NOMO-1 (cell line): ENCODE data around the gene C19orf18.
"Not testable (repeated sequence)": the region's sequence is repeated elsewhere in the genome, so short reads cannot be mapped to it uniquely, and the experiment has no call there.

ENCODE experiments used
- DNase-seq, 2 experiments: peaks; one replicate each; lab custom pipeline; 2025; ENCODE audit not compliant: unreplicated experiment in 2 of 2; lab: John Stamatoyannopoulos, UW

The C19orf18 gene

DNA sequence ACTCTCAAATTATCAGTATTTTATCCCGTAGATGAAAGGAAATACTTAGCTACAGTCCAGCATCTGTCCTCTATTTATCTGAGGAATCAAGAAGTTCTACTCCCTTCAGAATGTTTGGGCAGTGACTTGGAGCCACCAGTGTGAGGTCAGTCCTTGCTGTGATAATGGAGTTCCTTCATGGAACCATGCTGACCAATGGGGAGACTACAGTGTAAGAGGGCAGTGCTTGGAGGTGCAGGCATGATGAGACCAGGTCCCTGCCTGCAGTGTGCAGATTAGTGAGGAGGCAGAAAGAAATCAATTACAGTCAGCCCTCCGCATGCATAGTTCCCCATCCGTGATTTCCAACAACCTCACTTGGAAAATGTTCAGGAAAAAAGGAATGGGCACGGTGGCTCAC lies at the start of gene C19orf18:
Gene C19orf18, minus strand, starts transcription at position 101 of the 400 bp plus-strand sequence. CDS start 102 bp downstream, outside the sequence.
- DNase-seq: no peak

DNA sequence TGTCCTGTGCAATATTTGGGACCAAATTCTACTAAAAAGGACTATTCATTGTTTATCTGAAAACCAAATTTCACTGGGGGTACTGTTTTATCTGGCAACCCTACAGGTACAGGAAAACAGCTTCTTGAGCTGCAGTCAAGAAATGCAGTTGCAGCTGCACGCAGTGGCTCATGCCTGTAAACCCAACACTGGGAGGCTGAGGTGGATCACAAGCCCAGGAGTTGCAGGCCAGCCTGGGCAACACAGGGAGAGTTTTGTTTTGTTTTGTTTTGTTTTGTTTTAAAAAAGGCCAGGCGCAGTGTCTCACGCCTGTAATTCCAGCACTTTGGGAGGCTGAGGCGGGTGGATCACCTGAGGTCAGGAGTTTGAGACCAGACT lies 47.9 kb upstream of the C19orf18 start:
- DNase-seq: no peak

DNA sequence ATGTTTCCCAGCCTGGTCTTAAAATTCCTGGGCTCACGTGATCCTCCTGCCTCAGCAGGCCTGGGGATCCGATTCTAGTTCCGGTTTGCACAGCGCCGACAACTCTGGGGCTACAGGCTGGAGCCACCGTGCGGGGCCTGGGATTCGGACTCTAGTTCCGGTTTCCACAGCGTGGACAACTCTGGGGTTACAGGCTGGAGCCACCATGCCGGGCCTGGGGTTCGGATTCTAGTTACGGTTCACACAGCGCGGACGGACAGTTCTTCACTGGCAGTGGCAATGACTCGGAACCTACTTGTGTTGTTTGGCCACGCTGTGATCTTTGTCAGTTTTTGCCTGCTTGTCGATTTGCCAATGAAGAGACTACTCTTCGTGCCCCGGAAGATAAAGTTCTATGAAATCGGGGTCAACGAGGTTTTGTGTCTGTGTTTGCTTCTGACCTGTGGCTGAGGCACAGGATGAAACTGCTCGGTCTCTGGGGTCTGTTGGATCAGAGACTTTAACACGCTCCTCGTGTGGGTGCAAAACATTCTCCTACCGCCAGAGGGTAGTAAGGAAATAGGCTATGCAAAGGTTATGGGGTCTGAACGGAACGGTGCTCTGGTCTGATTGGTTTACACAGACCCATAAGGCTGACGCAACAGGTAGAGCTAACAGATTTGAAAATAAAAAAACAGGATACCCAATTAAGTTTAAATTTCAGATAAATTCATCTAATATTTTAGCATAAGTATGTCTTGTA lies 47.4 kb upstream of the C19orf18 start:
- no peak for DNase-seq

DNA sequence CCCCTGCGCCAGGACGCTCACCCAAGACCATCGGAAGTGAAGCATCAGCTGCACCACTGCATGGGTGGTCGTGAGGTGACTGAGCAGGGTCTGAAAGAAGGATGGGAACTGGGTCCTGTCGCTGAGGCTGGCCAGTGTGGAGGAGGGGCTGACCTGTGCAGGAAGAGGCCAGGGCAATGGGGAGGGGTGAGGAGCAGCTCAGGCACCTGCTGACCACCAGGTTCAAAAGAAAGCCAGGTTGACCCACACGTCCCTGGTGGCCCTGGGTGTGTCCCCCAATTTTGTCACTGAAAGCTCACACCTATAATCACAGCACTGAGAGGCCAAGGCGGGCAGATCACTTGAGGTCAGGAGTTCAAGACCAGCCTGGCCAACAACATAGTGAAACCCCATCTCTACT lies 45.8 kb upstream of the C19orf18 start:
- DNase-seq: no peak

DNA sequence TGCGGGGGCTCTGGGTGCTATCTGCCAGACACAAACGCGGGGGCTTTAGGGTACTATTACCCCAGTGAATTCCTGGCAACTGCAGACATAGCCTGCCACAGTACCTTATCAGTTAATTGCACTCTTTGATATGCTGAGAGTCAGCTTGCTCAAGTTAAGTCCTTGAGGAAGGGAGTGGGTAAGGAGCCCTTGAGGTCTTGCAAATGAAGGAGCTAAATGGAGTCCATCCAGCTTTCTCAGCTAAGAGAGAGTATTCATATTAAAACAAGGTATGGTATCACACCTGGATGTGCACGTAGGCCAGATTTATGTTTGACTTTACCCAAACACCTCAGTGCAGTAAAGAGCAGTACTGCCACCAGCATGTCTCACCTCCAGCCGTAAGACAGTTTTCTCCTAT lies 39.8 kb upstream of the C19orf18 start:
- no peak for DNase-seq

DNA sequence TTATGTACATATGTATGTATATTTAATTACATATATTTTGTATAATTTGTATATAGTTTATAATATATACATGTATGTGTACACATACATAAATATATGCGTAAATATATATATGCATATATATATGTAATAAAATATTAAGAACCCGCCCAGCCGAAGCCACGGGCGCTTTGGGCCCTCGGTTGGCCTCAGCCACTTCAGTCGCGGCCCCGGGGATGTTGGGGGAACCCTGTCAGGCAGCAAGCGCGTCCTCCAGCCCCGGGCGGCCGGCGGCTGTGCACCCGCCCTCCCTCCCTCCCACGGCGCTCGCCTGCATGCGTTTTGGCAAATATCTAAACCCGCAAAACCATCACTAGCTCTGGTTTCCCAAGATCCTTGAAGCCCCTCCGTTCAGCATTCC lies 36.2 kb upstream of the C19orf18 start:
- DNase-seq: no peak

DNA sequence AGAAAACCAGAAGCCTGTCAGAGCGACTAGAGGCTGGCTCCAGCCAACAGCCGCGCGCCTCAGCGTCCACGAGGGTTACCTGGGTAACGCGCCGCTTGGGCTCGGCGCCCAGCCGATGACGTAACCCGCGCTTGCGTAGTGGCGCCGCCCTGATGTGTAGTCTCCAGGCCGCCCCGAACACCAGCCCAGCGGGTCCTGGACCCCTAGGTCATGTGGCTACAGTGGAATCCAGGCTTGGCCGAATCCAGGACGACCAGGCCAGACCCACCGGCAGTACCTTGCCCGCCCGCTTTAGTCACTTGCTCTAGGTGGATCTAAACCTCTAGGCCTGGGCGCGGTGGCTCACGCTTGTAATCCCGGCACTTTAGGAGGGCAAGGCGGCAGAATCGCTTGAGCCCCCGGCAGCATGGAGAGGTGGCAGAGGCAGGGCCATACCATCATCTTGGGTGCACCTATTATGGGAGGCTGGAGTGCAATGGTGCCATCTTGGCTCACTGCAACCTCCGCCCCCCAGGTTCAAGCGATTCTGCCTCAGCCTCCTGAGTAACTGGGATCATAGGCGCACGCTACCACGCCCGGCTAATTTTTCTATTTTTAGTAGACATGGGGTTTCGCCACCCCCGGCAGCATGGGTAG lies 35.5 kb upstream of the C19orf18 start:
- DNase-seq: no peak

DNA sequence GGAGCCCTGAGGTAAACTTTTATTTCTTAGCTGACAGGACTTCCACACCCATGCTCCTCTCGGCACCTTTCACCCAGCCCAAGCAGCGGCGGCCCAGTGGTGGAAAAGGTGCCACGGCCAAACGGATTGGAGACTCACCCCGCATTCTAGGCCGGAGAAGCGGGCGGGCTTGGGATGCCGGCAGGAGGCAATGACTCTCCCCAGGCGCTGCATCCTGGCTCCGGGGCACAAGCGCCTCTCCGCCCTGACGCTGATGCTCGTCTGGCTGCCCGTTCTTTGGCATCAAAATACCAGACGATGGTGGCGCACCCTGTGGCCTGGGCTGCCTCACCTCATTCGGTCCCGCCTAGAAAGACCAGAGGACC lies 34.9 kb upstream of the C19orf18 start:
- DNase-seq: no peak

DNA sequence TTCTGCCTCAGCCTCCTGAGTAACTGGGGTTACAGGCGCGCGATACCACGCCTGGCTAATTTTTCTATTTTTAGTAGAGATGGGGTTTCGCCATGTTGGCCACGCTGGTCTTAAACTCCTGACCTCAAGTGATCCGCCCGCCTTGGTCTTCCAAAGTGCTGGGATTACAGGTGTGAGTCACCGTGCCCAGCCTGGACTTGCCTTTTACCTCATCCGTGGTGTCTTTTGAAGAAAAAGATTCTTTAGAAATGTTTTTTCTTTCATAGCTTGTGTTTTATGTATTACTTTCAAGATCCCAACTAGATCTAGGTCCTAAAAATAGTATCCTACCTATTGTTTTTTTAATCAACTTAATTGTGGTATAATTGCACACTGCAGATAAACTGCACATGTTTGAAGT lies 34.5 kb upstream of the C19orf18 start:
- DNase-seq: not testable (repeated sequence)

DNA sequence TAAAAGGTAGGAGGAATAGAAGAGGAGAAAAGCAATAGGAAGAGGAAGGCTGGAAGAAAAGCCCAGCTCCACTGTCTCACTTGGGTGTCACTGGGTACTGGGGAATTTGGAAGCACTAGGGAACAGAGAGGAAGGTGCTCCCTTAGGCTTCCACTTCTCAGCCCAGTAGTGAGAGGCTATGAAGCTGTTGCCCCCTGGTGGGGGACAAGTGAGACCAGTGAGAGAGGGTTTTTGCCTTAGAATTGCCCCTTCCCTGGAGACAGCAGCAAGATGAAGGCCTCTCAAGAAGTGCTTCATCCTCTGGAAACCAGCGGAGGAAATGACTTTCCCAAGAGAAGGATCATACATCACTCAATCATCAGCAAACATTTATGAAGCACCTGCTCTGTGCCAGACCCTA lies 33.0 kb upstream of the C19orf18 start:
- DNase-seq: no peak

DNA sequence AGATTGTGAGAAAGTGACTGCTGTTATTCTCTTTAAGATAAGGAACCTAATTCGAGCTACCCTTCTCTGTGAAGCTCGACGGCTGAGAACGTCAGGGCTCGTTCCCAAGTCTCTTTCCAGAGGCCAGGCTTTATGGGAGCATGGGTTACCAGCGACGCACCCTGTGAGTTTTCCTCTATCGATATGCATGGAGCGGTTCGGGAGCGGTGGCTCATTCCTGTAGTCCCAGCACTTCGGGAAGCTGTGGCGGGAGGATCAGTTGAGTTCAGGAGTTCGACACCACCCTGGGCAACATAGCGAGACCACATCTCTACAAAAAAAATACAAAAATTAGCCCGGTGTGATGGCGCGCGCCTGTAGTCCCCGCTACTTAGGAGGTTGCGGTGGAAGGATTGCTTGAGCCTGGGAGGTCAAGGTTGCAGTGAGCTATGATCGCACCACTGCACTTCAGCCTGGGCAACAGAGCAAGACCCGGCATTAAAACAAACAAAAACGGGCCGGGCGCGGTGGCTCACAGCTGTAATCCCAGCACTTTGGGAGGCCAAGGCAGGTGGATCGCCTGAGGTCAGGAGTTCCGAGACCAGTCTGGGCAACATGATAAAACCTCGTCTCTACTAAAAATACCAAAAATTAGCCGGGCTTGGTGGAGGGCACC lies 29.0 kb upstream of the C19orf18 start:
- DNase-seq: no peak

DNA sequence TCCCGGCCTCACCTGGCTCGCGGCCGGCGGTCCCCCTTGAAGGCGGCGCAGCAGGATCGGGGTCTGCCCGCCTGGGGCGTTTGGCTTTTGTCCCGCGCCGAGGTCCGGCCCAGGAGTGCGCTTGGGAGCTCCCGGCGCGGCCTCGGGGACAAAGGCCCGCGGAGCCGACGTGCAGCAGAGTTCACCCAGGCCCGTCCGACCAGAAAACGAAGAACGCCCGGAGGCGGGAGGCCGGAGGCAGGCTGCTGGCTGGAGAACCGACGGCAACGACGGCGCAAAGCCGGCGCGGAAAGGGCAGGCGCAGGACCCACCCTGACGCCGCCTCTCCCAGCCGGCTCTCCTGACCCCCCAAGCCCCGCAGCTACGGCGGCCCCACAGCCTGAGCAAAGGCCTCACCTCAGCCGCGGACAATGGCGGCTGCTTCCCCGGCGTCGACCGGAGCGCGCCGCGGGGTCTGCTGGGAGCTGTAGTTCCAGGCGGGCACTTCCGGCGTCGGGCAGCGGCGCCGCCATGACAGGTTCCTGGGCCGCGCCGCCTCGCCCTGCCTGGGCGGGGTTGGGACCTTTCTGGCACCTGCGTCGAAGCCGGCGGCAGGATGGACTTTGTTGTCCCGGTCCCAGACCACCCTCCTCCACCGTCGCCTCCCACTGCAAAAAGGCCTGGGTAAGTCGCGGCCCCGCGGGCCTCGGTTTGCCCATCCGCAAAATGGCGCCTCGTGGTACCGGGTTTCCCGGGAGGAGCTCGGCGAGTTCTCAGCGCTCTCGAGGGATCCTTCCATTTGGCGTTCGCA lies 28.2 kb upstream of the C19orf18 start, which contains the start of gene ZNF606:
Gene ZNF606, minus strand, starts transcription at position 437 of the 790 bp plus-strand sequence. CDS start 1,501 bp downstream, outside the sequence.
- DNase-seq: peak; percentile 69 to 85

DNA sequence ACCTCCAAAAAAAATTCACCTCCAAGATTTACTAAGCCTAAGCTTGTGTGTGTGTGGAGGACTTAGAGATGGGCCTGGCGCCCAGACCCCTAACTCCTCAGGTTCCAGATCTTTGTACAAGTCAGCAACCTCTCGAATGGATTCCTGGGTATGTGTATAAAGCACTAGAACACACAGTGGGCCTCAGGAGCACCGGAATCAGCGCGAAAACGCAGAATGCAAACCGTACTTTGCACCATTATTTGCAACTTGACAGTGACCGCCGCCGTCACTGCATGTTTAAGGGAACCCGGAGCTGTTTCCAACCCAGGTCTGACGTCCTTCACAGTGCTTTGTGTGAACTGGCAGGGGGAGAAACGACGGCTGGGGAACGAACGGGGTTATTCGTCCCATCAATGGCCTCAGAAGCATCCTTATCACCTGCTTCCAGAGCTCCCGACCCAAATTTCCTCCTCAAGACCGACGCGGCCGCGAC lies 27.6 kb upstream of the C19orf18 start:
- peak; percentile 27 to 36 for DNase-seq

DNA sequence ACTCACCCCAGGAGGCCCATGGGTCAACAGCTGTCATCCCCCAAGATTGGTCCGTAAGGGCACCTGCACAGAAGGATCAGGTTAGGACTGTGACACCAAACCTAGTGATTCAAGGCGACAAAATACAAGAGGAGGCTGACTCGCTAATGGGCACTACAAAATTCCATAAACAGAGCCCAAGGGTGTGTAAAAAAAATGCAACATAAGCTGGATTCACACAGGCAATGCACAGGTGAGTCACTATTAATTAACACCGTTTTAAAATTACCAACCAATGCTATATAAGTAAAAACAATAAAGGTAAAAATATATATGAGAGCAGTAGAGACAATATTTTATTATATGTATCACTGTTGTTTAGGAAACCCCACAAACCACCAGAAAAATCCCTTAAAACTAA lies 26.3 kb upstream of the C19orf18 start:
- DNase-seq: no peak

DNA sequence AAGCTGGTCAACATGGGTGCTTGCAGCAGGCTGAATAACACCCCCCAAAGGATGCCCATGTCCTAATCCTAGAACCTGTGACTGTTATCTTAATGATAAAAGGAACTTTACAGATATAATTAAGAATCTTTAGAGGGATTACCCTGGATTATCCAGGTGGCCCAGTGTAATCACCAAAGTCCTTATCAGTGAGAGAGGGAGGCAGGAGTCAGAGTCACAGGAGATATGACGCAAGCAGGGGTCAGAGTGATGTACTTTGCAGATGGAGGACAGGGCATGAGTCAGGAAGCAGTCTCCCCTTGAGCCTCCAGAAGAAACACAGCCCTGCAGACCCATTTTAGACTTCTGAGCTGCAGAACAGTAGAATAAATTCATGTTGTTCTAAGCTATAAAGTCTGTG lies 18.5 kb upstream of the C19orf18 start:
- no peak for DNase-seq

DNA sequence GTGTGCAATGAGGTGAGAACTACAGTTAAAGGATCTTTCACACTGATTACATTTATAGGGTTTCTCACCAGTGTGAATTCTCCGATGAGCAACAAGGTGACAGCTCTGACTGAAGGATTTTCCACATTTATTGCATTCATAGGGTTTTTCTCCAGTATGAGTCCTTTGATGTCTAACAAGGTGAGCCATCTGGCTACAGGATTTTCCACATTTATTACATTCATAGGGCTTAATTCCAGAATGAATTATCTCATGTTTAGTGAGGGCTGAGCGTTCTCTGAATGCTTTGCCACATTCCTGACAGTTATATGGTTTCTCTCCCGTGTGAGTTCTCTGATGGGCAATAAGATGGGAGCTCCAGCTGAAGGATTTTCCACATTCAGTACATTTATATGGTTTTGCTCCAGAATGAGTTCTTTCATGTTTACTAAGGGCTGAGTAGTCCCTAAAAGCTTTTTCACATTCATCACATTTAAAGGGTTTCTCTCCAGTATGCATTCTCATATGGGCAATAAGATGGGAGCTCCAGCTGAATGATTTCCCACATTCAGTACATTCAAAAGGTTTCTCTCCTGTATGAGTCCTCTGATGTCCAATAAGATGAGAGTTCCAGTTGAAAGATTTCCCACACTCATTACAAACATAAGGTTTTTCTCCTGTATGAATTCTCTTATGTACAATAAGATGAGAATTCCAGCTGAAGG lies 4.4 kb upstream of the C19orf18 start:
- no peak for DNase-seq

DNA sequence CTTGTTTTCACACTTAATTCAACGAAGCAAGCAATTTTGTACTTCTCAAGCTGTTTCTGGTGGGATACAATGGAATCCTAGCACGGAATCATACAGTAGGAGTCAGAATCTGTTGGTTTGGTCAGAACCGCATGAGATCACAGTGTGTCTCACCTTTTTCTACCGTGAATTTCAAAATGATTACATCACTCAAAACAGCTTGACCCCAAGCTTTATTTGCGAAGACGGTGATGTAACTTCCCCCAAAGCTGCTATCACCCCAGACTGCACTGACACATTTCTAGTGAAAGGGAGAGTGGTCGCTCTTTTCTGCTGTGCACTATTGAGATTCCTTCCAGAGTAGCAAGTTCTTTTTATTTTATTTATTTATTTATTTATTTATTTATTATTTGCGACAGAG lies 9.6 kb downstream of the C19orf18 start:
- DNase-seq: no peak

DNA sequence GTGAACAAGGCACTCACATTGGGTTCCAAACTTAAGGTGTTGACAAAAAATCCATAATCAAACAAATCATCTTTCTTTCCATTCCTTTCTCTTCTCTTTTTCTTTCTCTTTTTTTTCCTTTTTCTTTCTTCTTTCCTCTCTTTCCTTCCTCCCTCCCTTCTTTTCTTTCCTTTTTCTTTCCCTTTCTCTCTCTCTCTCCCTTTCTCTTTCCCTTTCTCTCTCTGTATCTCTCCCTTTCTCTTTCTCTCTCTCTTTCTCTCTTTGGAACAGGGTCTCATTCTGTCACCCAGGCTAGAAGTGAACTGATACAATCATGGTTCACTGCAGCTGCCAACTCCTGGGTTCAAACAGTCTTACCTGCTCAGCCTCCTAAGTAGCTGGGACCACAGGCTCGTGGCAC lies 12.5 kb downstream of the C19orf18 start:
- DNase-seq: no peak

DNA sequence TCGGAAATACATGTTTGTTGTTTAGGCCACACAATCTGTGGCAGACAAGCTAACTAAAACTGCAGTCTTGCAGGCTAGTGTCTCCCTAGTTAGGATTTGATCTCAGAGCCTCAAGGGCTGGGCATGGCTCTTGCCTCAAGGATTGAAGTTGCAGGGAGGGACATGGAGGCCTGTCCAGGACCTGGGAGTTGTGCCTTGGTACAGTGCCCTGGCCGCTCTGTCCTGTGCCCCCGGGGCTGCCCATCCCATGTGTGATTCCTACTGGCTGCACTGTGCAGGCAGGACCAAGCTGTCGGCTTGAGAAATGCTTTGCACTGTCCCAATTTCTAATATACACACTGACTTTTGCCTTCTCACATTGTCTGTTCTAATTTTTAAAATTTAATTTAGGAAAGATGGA lies 19.3 kb downstream of the C19orf18 start:
- no peak for DNase-seq

DNA sequence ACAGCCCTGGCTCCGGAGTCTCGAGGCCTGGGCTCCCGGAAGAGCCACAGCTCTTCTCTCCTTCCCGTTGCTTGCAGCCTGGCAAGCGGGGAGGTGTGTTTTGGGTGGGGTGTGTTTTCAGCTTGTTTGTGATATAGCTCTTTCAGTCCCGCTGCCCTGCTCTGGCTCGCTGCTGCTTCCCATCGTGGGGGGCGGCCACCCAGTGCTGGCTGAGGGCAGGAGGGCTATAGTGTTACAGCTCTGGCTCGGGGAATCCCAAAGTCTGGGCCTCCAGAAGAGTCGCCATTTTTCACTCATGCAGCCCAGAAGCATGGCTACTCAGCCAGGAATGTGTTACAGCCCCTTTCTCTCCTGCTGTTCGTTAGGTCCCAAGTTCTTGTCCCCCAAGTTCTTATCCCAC lies 24.6 kb downstream of the C19orf18 start:
- no peak for DNase-seq
